Uterus (tissue), 2 donors: ENCODE measurements around the gene PLA2G2D.

Experiments used
- POLR2A ChIP-seq, 2 donors: fragments of 450-650 bp; IDR thresholded peaks; one replicate each; pipeline ENCODE4 v1.6.1; 2016; ENCODE audit warnings: antibody characterized with exemption in 2 of 2, mild to moderate bottlenecking in 1 of 2, moderate library complexity in 1 of 2
- TF ChIP-seq, protein P1 (sequence below), 4 experiments: fragments of 200-600 bp in 2 of 4; fragments of 450-650 bp in 2 of 4; sonication (generic) in 2 of 4; IDR thresholded peaks; one replicate each; pipeline ENCODE4 v1.5.1; 2016 to 2019; ENCODE audit warnings: antibody characterized with exemption in 4 of 4, mild to moderate bottlenecking in 2 of 4, moderate library complexity in 1 of 4

DNA sequence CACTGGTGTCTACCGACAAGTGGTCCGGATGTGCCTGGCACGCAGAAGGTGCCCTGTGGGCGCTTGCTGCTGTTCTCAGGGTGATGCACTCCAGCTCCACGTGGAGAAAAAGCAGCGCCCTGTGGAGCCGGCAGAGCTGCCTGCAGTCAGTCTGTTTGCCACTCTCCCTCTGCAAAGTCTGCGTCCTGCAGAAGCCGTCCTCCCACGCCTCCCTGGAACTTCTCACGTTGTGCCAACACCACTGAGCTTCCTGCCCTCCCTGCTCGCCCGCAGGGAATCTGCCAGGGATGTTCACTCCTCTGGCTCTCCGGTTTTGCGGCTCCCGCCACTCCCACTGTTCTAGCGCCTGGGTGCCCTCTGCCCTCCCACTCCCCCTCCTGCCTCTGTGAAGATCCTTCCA, 46.7 kb upstream of the PLA2G2D start:
- TF ChIP-seq, protein P1, sequence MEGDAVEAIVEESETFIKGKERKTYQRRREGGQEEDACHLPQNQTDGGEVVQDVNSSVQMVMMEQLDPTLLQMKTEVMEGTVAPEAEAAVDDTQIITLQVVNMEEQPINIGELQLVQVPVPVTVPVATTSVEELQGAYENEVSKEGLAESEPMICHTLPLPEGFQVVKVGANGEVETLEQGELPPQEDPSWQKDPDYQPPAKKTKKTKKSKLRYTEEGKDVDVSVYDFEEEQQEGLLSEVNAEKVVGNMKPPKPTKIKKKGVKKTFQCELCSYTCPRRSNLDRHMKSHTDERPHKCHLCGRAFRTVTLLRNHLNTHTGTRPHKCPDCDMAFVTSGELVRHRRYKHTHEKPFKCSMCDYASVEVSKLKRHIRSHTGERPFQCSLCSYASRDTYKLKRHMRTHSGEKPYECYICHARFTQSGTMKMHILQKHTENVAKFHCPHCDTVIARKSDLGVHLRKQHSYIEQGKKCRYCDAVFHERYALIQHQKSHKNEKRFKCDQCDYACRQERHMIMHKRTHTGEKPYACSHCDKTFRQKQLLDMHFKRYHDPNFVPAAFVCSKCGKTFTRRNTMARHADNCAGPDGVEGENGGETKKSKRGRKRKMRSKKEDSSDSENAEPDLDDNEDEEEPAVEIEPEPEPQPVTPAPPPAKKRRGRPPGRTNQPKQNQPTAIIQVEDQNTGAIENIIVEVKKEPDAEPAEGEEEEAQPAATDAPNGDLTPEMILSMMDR (IDR thresholded peaks at IDR 0.05) = no peak
- no peak for TF ChIP-seq POLR2A (IDR thresholded peaks at IDR 0.05)
